Neuronal stem cell (in vitro differentiated cells): Measurements from ENCODE around the gene DNASE2B.
"Not testable (repeated sequence)": the region's sequence is repeated elsewhere in the genome, so short reads cannot be mapped to it uniquely, and the experiment has no call there.

ENCODE experiments used
- DNase-seq: peaks from one replicate; pipeline ENCODE4 v3.0.0-alpha.2; 2013; ENCODE audit warnings: low spot score
- H2AFZ ChIP-seq: one replicate; pipeline ENCODE4 v1.6.1; 2013; ENCODE audit warnings: mild to moderate bottlenecking, low read length, inconsistent platforms
- H2AK5ac ChIP-seq: 2 replicates; pipeline ENCODE4 v1.6.1; 2013; ENCODE audit warnings: low read depth, mild to moderate bottlenecking, inconsistent platforms, low read length, moderate library complexity, mixed read lengths
- H2BK120ac ChIP-seq: 2 replicates; pipeline ENCODE4 v1.6.1; 2013; ENCODE audit warnings: low read depth, mild to moderate bottlenecking, inconsistent platforms, low read length, moderate library complexity, mixed read lengths
- H2BK12ac ChIP-seq: one replicate; pipeline ENCODE4 v1.6.1; 2013; ENCODE audit warnings: low read length, inconsistent platforms
- H2BK15ac ChIP-seq: 2 replicates; pipeline ENCODE4 v1.6.1; 2013; ENCODE audit warnings: mild to moderate bottlenecking, low read length, inconsistent platforms, mixed read lengths
- H2BK5ac ChIP-seq: one replicate; pipeline ENCODE4 v1.6.1; 2013; ENCODE audit warnings: inconsistent platforms, mild to moderate bottlenecking, low read length, moderate library complexity
- H3K14ac ChIP-seq: one replicate; pipeline ENCODE4 v1.6.1; 2013; ENCODE audit warnings: low read length, inconsistent platforms
- H3K18ac ChIP-seq: 2 replicates; pipeline ENCODE4 v1.6.1; 2013; ENCODE audit warnings: low read length, inconsistent platforms
- H3K23ac ChIP-seq: 2 replicates; pipeline ENCODE4 v1.6.1; 2013; ENCODE audit warnings: low read depth, mild to moderate bottlenecking, mixed read lengths, low read length, inconsistent platforms; ENCODE audit not compliant: poor library complexity
- H3K27ac ChIP-seq: replicated peaks from 3 replicates; pipeline ENCODE4 v1.5.1; 2013; ENCODE audit warnings: low read length, inconsistent platforms
- H3K27me3 ChIP-seq, 3 experiments: 2 replicates each; pipeline ENCODE4 v1.6.1; 2013; ENCODE audit warnings: low read length in 3 of 3, mild to moderate bottlenecking in 2 of 3, inconsistent platforms in 1 of 3, low read depth in 1 of 3, mixed read lengths in 1 of 3, moderate library complexity in 1 of 3; ENCODE audit not compliant: control insufficient read depth in 3 of 3, insufficient read depth in 3 of 3
- H3K36me3 ChIP-seq, 2 donors: replicated peaks in 1 of 2; 2 replicates each; pipeline ENCODE4 v1.6.1; 2013; ENCODE audit warnings: low read length in 2 of 2; ENCODE audit not compliant: control insufficient read depth in 2 of 2, insufficient read depth in 2 of 2
- H3K4ac ChIP-seq: 2 replicates; pipeline ENCODE4 v1.6.1; 2013; ENCODE audit warnings: inconsistent platforms, mild to moderate bottlenecking, low read length, moderate library complexity
- H3K4me1 ChIP-seq, 2 donors: 1 replicate in 1 of 2; 2 replicates in 1 of 2; pipeline ENCODE4 v1.6.1; 2013; ENCODE audit warnings: low read length in 2 of 2, low read depth in 1 of 2; ENCODE audit not compliant: control insufficient read depth in 2 of 2, insufficient read depth in 1 of 2
- H3K4me2 ChIP-seq: one replicate; pipeline ENCODE4 v1.6.1; 2013; ENCODE audit warnings: mild to moderate bottlenecking, low read length, inconsistent platforms; ENCODE audit not compliant: insufficient read depth, poor library complexity, severe bottlenecking
- H3K4me3 ChIP-seq, 2 donors: 2 replicates each; pipeline ENCODE4 v1.5.1; 2013; ENCODE audit warnings: low read length in 2 of 2, mild to moderate bottlenecking in 2 of 2, inconsistent platforms in 1 of 2, moderate library complexity in 1 of 2
- H3K79me1 ChIP-seq: one replicate; pipeline ENCODE4 v1.6.1; 2013; ENCODE audit warnings: low read depth, mild to moderate bottlenecking, inconsistent platforms, low read length, moderate library complexity
- H3K9ac ChIP-seq: one replicate; pipeline ENCODE4 v1.6.1; 2013; ENCODE audit warnings: mild to moderate bottlenecking, low read depth, low read length, inconsistent platforms; ENCODE audit not compliant: poor library complexity
- H3K9me3 ChIP-seq, 2 donors: replicated peaks in 1 of 2; 2 replicates each; pipeline versions ENCODE3 to v1.6.1; 2013; ENCODE audit warnings: low read length in 2 of 2, mild to moderate bottlenecking in 2 of 2, inconsistent platforms in 1 of 2, low read depth in 1 of 2, mixed read lengths in 1 of 2, moderate library complexity in 1 of 2; ENCODE audit not compliant: control insufficient read depth in 2 of 2, insufficient read depth in 1 of 2
- H4K8ac ChIP-seq: one replicate; pipeline ENCODE4 v1.6.1; 2013; ENCODE audit warnings: low read depth, mild to moderate bottlenecking, inconsistent platforms, low read length, moderate library complexity
- H4K91ac ChIP-seq: one replicate; pipeline ENCODE4 v1.6.1; 2013; ENCODE audit warnings: low read length, low read depth, mild to moderate bottlenecking, inconsistent platforms; ENCODE audit not compliant: poor library complexity
- WGBS, 2 donors: extraction: QIAGEN DNeasy Blood & Tissue Kit; methylation state at CpG; one replicate each; pipeline ENCODE4 v1.1.7; 2013; ENCODE audit warnings: missing lambda C conversion rate in 2 of 2, mixed read lengths in 1 of 2; ENCODE audit not compliant: insufficient read length in 2 of 2, insufficient replicate concordance in 1 of 2; ENCODE audit errors: extremely low coverage in 2 of 2; 5-methylcytosine and 5-hydroxymethylcytosine counted together

Gene DNASE2B

DNA sequence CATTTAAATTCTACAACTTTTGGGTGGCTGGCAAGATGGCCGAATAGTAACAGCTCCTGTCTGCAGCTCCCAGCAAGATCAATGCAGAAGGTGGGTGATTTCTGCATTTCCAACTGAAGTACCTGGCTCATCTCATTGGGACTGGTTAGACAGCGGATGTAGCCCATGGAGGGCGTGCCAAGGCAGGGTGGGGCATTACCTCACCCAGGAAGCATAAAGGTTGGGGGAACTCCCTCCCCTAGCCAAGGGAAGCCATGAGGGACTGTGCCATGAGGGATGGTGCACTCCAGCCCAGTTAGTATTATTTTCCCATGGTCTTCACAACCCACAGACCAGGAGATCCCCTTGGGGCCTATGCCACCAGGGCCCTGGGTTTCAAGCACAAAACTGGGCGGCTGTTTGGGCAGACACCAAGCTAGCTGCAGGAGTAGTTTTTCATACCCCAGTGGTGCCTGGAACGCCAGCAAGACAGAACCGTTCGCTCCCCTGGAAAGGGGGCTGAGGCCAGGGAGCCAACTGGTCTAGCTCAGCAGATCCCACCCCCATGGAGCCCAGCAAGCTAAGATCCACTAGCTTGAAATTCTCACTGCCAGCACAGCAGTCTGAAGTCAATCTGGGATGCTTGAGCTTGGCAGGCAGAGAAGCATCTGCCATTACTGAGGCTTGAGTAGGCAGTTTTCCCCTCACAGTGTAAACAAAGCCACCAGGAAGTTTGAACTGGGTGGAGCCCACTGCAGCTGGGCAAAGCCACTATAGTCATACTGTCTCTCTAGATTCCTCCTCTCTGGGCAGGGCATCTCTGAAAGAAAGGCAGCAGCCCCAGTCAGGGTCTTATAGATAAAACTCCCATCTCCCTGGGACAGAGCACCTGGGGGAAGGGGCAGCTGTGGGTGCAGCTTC, 44.7 kb downstream of the DNASE2B start:
- not testable (repeated sequence) for H3K79me1 ChIP-seq, H3K23ac ChIP-seq, H2BK5ac ChIP-seq, DNase-seq, H3K4me1 ChIP-seq, H3K18ac ChIP-seq, H2AK5ac ChIP-seq, H2AFZ ChIP-seq, H2BK12ac ChIP-seq, H3K4me3 ChIP-seq, H3K27ac ChIP-seq, H3K4me2 ChIP-seq, H3K9me3 ChIP-seq, H2BK15ac ChIP-seq, H3K4ac ChIP-seq, H3K27me3 ChIP-seq, H4K8ac ChIP-seq, H2BK120ac ChIP-seq, H4K91ac ChIP-seq, H3K36me3 ChIP-seq, H3K9ac ChIP-seq
- peak overlapping the region; percentile 21 for H3K14ac ChIP-seq
- no CpG with 5 or more reads among the region's 7 CpGs for WGBS, 2 donors

DNA sequence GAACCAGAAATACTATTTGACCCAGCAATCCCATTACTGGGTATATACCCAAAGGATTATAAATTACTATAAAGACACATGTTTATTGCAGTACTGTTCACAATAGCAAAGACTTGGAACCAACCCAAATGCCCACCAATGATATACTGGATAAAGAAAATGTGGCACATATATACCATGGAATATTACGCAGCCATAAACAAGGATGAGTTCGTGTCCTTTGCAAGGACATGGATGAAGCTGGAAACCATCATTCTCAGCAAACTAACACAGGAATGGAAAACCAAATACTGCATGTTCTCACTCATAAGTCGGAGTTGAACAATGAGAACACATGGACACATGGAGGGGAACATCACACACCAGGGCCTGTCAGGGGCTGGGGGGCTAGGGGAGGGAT, 50.4 kb downstream of the DNASE2B start:
- not testable (repeated sequence) for H2BK12ac ChIP-seq, H3K14ac ChIP-seq, H3K4me2 ChIP-seq, H3K27me3 ChIP-seq, H3K18ac ChIP-seq, H3K4me3 ChIP-seq, H3K23ac ChIP-seq, H2BK120ac ChIP-seq, H3K9ac ChIP-seq, H4K8ac ChIP-seq, DNase-seq, H3K4me1 ChIP-seq, H2BK15ac ChIP-seq, H3K27ac ChIP-seq, H4K91ac ChIP-seq, H2BK5ac ChIP-seq, H3K79me1 ChIP-seq, H3K4ac ChIP-seq, H3K9me3 ChIP-seq, H2AFZ ChIP-seq, H2AK5ac ChIP-seq, H3K36me3 ChIP-seq
- WGBS, 2 donors = no CpG with 5 or more reads among the region's 3 CpGs

DNA sequence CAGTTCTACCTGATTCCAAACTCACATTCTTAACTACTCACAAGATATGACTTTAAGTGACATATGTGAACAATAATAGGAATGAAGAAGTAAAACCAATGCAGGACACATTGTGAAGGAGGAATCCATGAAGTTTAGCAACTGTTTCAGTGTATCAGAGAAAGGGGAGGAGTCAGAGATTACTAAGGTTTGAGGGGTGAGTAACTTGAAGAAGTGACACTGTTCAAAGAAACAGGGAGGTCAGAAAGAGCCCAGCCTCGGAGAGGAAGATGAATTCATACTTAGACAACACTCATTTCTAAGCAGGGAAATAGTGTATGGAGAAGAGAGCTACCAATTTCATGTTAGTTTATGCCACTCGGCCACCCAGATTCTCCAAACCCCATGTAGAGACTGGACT, 52.6 kb downstream of the DNASE2B start:
- Histone ChIP-seq H3K4me2 (no peak overlapping the region), H2BK15ac (no peak overlapping the region), H3K27ac (no peak overlapping the region), H3K9me3 (no peaks in the 10 kb centered on the region), H3K79me1 (no peaks in the 10 kb centered on the region), H3K27me3 (no peaks in the 10 kb centered on the region), H2BK120ac (no peak overlapping the region), H4K91ac (no peak overlapping the region), H3K23ac (no peak overlapping the region), H2BK12ac (no peak overlapping the region), H3K36me3 (no peaks in the 10 kb centered on the region), H3K18ac (no peak overlapping the region), H2BK5ac (no peak overlapping the region), H3K4me3 (no peak overlapping the region), H3K14ac (no peak overlapping the region), H3K4ac (no peak overlapping the region), H3K4me1 (no peaks in the 10 kb centered on the region), H2AK5ac (no peak overlapping the region), H2AFZ (no peak overlapping the region), H3K9ac (no peak overlapping the region), H4K8ac (no peak overlapping the region)
- no peak for DNase-seq
- no CpG with 5 or more reads among the region's 2 CpGs for WGBS, 2 donors

DNA sequence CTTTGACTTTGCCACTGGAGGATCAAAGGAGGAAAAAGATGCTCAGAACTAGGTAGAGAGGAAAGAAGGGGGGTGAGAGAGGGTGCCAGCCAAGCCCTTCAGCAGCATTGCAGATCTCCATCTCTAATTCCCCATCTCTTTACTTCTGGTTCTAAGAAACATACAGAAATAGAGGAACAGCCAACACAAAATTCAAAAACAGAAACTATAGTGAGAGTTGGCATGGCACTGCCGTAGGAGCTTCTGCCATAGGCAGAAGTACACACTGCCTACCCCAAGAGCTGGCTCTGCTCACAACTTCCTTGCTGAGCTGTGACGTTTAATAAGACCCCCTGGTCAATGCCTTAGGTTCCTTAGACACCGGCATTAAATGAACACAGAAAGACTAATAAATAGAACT, 54.2 kb downstream of the DNASE2B start:
- Histone ChIP-seq H4K91ac (no peak overlapping the region), H3K18ac (no peak overlapping the region), H2BK5ac (no peak overlapping the region), H3K36me3 (no peaks in the 10 kb centered on the region), H3K23ac (no peak overlapping the region), H3K4ac (no peak overlapping the region), H3K4me1 (no peaks in the 10 kb centered on the region), H2BK15ac (no peak overlapping the region), H3K14ac (no peak overlapping the region), H2BK120ac (no peak overlapping the region), H2AK5ac (no peak overlapping the region), H3K79me1 (no peaks in the 10 kb centered on the region), H3K4me3 (no peak overlapping the region), H3K27me3 (peaks cover 0 to 9% (median 0%) of the 10 kb centered on the region in 3 experiments), H2AFZ (no peak overlapping the region), H3K9me3 (no peaks in the 10 kb centered on the region), H3K27ac (no peak overlapping the region), H3K9ac (no peak overlapping the region), H2BK12ac (no peak overlapping the region), H4K8ac (no peak overlapping the region), H3K4me2 (no peak overlapping the region)
- no CpG with 5 or more reads among the region's 3 CpGs for WGBS, 2 donors
- DNase-seq = no peak
